HG03064 (cell line): ENCODE results near the gene EVC2.
"Not testable (repeated sequence)": the region's sequence is repeated elsewhere in the genome, so short reads cannot be mapped to it uniquely, and the experiment has no call there.

Experiments
- ATAC-seq: cut with Tn5 transposase; IDR thresholded peaks from one replicate; pipeline ENCODE4 v1.9.1; 2021; ENCODE audit warnings: low read depth; ENCODE audit not compliant: unreplicated experiment

The EVC2 gene

DNA sequence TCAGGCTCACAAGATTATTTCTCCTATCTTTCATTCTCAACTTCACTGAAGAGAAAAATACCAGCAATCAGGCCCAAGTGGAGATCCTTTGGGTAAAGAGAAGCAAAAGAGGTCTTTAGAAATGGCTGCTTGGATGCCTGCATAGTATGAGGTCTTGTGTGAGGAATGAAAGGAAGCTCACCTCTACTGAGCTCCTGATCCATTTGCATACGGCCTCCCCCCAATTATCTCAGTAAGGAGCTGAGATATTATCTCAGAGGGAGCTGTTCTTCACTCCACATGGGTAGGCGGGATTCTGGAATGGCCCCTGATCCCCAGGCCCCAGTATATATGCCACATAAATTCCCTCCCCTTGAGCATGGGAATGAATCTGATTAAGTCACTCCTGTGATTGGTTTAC lies 75.8 kb downstream of the EVC2 start:
- no peak for ATAC-seq

DNA sequence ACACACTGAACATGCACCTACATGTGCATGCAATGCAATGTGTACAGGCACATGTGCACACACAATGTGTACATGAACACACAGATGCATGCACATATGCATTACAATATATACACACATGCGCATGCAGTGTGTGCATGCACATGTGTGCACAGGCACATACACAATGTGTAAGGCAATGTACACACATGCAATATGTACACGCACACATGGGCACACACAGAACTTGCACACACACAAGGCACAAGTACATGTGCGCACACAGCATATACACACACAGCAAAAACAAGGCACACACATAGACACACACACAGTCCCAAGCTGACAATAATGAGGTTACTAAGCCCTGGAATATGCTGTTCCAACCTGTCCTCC lies 76.3 kb downstream of the EVC2 start:
- no peak for ATAC-seq

DNA sequence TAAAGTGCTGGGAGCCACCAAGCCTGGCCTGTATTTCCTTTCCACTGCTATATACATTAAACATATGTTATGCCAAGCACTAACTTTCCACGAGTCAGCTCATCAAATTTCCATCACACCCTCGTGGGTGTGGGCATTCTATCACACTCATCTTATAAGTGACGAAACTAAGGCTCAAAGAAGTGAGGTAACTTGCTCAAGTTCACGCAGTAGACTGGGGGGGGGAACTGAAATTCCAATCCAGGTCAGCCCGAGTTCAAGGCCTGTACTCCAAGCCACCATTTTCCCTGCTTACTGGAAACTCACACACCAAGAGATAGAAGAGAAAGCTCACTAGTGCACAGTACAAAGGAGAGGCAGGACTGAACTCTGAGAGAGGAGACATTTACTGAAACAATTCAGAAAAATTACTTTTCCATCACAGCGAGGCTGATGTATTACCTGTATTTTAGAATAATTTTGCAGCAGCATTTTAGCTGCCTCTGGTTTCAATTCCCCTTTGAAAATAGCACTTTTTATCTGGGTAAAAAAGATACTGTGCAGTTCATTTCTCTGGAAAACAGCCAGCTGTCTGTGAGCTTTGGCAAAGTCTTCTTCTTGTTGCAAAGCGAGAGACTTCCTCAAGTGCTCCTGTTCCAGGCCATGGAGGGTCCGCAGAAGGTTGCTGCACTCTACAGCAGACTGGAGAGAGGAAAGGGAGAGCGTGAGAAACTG lies 76.8 kb downstream of the EVC2 start:
- no peak for ATAC-seq

DNA sequence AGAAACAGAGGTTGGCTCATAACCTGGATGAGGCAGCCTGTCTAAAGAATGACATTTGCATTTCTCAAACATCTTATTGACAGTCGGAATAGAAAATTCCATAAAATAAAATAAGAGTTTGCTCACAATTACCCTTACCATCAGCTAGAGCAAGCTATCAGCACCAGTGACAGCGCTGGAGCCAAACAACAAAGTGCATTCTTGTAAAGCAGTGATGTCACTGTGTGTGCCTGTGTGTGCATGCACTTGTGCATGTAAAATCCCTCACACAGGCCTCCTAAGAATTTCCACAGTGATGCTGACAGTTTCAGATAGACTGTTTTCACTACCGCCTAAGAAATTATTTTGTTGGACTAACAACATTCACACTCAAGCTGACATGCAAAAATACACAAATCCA lies 77.6 kb downstream of the EVC2 start:
- no peak for ATAC-seq

DNA sequence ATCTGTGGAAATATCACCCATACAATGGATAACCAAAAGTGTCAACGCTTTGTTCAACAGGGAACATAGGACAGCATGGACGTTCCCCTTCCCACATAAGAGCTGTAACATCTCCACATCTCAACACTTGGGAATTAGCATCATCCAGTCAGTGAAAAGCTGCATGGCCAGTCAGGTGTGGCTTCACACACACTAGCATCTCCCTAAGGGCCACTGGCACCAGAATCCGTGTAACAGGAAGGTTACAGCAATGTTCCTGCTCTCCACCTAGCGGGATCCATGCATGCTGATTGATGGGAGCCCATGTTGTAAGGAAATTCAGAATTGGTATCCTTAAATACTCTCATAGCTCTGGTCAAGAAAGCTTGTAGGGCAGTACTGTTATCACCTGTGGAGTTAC lies 78.8 kb downstream of the EVC2 start:
- ATAC-seq = no peak

DNA sequence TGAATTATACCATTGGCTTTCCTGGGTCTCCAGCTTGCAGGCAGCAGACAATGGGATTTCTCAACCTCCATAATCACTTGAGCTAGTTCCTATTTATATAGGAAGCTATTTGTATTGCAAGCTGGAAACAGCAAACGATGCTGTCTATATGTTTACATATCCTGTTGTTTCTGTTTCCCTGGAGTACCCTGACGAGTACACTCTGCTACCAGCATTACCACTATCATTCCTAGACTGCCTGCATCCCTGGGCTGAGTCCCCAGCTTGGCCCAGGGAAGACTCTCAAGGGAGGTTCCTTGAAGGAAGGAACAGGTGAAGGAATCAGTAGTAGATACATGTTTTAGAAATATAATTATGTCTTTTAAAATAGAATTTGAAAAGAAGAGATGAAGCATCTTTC lies 81.4 kb downstream of the EVC2 start:
- no peak for ATAC-seq

DNA sequence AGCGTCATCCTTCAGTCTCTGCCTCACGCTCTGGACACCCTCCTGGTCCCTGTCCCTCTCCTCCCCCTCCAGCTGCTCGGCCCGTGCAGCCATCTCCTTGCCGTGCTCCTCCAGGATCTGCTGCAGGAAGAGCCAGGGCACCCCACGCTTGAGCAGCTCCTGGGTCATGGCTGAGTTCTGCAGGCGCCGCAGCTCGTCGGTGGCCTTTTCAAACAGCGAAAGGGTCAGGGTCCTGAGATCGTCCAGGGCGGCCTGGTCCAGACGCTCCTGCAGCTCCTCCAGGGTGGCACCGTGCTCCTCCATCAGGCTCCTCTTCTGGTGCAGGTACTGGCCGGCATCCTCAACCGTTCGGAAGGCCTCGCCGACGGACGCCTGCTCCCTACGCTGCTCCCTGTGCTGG lies 85.8 kb downstream of the EVC2 start:
- ATAC-seq = no peak

DNA sequence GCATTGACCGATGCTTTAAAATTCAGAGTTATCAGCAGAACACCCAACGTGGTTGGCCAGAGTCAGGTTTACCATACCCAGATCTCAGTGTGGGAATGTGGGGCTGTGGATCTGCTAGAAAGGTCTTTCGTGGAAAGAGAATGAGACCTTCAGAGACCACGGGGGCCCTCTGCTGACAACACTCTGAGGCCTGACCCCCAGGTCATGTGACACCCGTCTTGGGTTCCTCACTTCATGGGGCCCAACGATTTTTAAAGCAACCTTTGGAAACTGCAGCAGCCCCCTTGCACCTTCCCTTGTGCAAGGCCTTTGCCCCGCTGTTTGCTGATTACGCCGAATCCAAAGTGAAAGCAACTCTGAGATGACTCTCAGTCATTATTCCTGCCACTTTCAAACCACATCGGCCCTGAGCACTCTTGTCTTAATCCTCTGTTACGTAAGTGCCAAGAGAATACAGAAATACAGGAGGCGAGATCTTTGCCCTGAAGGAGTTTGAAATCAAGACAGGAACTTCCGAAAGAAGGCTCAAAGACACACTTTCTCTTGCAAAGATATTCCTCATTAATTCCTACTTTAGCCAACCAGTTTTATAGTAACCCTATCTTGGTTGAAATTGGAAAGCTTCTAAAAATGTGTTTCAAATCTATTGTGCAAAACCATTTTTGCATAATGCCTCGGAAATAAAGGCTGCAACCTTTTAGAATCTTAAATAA lies 88.3 kb downstream of the EVC2 start:
- no peak for ATAC-seq

DNA sequence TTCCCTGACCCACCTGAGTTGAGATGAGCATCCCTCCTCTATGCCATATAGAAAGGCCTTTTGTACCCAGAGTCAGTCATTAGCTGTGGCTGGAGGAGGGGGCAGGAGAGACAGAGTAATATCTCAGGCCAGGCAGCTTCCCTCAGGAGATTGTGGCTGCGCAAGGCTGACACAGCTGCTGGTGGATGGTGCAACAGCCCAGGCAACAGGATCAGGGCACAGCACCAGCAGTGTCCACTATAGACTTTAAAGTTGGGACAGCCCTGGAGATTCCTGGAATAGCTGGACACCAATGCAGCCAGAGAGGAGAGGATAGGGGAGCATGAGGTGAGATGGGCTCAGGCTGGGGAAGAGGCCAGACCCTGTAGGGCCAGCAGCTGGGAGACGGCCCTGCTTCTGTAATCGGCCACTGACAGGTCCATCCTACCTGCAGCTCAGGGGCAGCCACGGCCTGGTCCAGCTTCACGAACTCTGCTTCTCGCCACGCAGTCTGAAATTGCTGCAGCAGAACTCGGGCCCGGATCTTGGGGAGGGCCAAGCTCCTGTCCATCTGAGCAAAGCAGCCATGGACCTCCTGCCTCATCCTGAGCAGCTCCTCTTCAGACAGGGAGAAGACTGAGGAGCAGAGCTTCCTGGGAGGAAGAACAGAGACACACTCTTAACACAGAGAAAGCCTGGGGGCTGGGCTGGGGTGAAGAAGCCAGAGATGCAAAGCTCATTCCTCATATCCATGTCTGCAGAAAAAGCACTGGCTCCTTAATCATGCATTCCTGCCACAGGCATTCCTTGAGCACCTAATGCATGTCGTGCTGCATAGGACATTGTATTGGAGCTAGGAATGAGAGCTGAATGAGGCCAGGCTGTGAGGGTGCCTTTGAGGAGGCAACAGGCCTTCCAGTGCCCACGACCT lies 90.1 kb downstream of the EVC2 start:
- no peak for ATAC-seq

DNA sequence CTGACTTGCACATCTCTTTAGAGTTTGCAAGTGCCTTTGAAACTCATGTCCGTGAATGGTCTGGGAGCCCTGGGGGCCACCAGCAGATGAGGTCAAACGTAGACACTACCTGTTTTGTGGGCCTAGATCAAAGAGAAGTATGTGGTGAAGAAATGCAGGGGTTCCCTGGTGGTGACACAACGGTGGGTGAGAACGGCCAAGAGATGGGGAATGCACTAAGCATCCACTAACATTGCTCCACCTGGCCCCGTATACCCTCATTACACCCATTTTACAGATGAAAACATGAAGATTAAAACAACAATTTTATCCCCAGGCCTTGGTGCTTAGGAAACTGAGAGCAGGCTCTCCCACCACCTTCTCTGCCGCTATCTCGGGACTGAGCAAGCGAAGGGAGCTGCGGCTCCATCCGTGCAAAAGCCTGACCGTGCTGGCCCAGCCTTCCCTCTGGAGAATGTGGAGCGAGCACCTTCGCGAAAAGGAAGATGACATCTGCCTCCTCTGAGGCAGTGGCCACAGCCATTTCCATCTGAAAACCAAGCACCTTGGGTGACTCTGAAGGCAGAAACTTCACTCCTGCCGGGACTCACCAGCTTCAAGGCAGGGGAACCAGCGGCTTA lies 91.9 kb downstream of the EVC2 start:
- ATAC-seq = no peak

DNA sequence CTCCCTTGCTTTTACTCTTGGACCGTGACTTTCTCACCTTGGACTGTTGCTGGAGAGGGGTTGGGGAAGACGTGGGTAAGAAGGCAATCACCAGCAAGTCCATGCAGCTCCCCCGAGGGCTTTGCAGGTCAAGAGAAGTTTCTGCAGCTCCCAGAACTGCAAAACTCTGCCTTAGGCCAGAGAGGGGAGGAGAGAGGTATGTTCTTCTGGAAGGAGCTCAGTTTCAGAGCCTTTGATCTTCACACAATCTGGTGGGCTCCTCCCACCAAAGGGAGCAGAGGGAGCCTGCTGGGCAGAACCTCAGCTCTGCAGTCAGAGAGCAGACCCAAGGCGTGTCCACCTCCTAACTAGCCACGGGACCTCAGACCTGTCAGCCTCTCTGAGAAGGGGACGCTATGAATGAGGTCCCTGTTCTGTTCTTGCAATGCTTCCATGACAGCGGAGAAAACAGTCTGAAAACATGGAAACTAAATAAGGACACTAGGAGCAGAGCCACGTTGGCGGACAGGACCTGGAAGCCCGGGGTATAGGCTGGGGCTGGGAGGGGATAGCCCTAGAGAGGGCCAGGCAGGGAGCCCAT lies 92.8 kb downstream of the EVC2 start:
- no peak for ATAC-seq

DNA sequence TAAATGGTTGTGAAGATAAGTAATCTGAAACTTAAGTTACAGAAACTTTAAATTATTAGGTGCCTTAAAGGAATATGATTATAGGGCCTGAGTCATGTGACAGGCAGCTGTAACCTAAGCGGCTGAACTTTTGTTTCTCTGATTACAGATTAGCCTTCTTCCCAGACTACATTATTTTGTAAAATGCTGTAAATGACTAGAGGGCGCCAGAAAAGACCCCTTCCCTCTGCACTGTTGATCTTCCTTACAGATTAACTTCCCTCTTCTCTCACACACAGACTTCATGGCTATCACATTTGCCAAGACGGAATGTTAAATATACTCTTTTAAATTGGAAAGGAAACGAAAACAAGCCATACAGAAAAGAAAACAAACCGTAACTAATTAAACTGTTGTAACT lies 96.6 kb downstream of the EVC2 start:
- ATAC-seq = no peak

DNA sequence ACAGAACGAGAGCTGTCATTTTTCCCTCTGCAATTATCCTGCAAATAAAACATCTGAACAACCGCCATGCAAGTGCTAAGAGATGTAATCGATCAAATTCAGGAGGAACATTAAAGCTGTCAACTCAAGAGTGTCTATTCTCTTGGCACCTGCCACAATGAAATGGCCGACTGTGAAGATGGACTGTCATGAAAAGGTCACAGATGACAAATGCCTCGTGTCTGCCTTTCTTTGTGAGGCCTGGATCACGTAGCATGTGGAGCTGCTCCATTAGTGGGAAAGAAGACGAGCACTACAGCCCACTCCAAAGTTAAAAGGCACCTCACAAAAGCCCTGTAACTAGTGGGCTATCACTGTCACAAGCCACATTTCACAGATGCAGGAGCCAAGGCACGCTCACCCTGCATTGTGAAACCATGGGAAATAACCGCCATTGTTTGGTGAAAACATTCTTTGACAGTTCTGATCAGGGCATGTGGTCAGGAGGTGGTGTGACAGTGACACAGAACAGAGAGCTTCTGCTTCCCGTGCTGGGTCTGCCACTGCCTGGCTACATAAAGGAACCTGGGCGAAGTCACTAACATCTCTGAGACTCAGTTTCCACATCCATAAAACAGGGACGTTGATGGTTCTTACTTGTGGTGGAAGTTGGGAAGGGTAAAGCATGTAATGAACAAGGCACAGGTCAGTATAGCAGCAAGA lies 98.9 kb downstream of the EVC2 start:
- ATAC-seq = no peak

DNA sequence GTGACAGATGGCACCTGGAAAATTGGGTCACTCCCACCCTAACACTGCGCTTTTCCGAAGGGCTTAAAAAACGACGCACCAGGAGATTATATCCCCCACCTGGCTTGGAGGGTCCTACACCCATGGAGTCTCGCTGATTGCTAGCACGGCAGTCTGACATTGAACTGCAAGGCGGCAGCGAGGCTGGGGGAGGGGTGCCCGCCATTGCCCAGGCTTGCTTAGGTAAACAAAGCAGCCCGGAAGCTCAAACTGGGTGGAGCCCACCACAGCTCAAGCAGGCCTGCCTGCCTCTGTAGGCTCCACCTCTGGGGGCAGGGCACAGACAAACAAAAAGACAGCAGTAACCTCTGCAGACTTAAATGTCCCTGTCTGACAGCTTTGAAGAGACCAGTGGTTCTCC lies 114.5 kb downstream of the EVC2 start:
- not testable (repeated sequence) for ATAC-seq

DNA sequence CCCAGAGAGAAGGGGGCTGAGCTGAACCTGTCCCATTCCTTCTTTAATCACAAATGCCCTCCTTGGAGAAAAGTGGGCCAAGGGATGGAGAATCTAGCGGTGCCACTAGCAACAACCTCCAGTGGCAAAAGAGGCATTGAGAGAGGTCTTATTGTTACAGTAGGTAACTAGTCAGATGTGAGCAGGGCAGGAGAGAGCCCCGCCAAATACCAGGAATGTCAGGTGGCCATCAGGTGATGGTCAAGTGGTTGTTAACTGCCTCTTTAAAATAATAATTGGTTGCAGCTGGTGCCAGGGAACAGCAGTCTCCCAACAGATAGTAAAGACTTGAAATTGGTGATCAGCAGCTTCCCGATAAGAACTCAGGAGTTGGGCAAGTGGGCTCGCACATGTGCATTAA lies 116.1 kb downstream of the EVC2 start:
- no peak for ATAC-seq

DNA sequence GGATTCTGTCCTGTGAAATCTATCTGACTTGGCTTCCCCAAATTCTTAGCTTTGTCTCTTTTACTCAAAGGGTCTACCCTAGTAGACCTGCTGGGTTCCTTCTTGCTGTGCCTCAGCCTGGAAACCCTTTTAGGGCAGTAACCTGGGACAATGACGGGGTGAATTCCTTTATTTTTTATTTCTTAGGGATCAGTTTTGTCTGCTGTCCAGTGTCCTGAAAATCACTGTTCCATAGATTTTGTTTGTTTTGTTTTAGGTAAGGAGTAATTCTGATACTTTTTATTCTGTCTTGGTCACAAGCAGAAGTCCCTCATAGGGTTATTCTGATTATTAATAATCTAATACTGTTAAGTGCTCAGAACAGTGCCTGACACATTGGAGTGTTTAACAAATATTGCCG lies 118.9 kb downstream of the EVC2 start:
- ATAC-seq = no peak

DNA sequence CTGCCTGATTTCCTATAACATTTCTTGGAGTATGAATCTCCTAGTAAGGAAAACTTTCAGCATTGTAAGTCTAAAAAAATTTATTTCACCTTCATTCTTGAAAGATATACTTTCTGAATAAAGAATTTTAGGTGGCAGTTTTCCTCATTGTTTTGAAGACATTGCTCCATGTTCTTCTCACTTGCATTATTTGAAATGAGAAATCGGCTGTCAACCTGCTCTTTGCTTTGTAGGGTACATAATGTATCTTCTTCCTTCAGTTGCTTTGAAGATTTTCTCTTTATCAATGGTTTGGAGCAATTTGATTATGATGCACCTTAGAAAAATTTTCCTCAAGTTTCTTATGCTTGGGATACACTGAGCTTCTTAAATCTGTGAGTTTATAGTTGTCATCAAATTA lies 120.3 kb downstream of the EVC2 start:
- no peak for ATAC-seq

DNA sequence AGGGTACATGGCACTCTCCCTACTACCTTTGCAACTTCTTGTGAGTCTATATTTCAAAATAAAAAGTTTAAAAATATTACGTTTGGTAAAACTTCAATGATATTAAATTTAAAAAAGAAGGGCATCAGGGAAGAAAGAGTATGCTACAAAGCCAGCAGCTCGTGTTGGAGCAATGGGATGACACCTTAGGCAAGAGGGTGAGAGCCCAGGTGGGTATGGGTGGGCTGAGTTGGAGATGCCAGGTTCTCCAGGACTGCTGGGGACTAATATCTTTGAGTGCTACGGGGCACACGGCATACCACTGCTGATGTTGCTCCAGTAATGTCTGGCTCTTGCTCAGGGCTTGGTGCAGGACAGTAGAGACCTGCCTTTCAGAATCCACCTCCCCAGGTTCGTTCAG lies 132.4 kb downstream of the EVC2 start:
- no peak for ATAC-seq

DNA sequence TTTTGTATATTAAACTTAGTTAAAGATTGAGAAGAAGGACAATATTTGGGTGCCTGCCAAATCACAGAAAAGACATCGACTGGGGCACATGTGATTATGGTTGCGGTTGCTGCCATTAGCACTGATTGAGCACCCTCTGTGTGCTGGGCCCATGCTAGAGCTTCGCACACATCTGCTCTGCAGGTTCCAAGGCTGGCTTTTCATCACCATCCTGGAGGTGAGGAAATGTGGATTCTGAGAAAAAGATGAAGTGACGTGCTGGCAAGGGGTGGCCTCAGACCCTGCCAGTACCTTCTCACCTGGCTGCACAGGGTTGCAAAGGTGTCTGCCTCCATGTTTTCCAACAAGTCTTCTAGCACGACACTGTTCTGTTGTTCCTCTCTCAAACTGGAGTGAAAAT lies 134.0 kb downstream of the EVC2 start:
- ATAC-seq = no peak

DNA sequence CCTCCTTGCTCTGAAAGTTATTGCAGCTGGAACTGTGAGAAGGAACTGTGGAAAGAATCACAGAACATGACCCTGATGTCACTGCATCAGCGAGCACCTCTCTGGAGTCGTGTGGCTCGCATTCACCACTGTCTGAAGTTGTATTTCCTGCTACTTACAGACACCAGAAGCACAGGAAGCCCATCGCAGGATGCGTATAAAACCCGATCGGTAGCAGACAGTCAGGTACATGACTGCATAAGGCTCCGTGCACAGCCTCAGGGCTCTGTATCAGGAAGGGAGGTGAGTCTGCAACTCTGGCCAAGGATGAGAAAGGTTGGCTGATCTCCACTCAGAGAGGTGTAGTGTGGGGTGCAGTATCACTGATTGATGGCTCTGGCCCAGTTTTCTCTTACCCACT lies 134.4 kb downstream of the EVC2 start:
- no peak for ATAC-seq
